Jurkat, Clone E6-1 (cell line): ENCODE data around the gene ULK4.

Experiments
- DNase-seq: peaks from one replicate; pipeline ENCODE4 v3.0.0-alpha.2; 2011; ENCODE audit warnings: low read depth, low spot score
- H3K4me3 ChIP-seq: 2 replicates; pipeline ENCODE4 v1.5.1; 2011; ENCODE audit warnings: mild to moderate bottlenecking, low read length, control low read depth, moderate library complexity

ULK4 gene

GRCh38 chr3:41237907-41238306 lies 724.0 kb downstream of the ULK4 start:
- DNase-seq = no peak

GRCh38 chr3:41236228-41236627 lies 725.7 kb downstream of the ULK4 start:
- no peak for DNase-seq
- no peak overlapping the region for H3K4me3 ChIP-seq

More at GRCh38 chr3:41237907-41238306, 724.0 kb downstream of the ULK4 start:
- H3K4me3 ChIP-seq = no peak overlapping the region

- DNase-seq = no peak
- no peak overlapping the region for H3K4me3 ChIP-seq
These were observed 726.8 kb downstream of the ULK4 start for GRCh38 chr3:41234823-41235721.

- no peak for DNase-seq
- no peak overlapping the region for H3K4me3 ChIP-seq
These were observed 737.6 kb downstream of the ULK4 start for GRCh38 chr3:41224120-41224806.

- no peak for DNase-seq
- no peak overlapping the region for H3K4me3 ChIP-seq
These were observed 738.2 kb downstream of the ULK4 start for GRCh38 chr3:41223691-41224090.

- no peak for DNase-seq
- no peak overlapping the region for H3K4me3 ChIP-seq
These were observed 738.8 kb downstream of the ULK4 start for GRCh38 chr3:41223078-41223477.

GRCh38 chr3:41222501-41222900 lies 739.4 kb downstream of the ULK4 start:
- no peak for DNase-seq
- no peak overlapping the region for H3K4me3 ChIP-seq

GRCh38 chr3:41222012-41222411 lies 739.9 kb downstream of the ULK4 start:
- no peak overlapping the region for H3K4me3 ChIP-seq
- no peak for DNase-seq

GRCh38 chr3:41220906-41221677 lies 740.8 kb downstream of the ULK4 start:
- H3K4me3 ChIP-seq = no peak overlapping the region

DNA sequence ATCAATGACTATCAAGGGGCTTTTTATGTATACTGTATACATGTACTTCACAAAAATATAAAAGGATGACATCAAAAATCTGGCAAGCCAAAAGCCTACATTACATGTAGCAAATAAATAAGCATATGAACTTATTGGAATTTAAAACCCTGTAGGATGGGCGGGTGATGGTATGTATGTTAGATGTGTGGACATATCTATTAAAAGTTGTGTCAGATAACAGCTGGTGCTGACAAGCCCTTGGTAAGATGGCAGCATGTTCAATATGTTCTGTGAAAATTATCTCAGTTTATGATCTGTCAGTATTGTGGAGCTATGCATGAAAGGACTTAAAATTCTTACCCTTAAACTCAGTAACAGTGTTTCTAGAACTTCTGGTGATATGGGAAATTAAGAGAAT lies 742.5 kb downstream of the ULK4 start:
- no peak for DNase-seq
- H3K4me3 ChIP-seq = no peak overlapping the region

More at GRCh38 chr3:41220906-41221677, 740.8 kb downstream of the ULK4 start:
- DNase-seq = no peak

- no peak for DNase-seq
- no peak overlapping the region for H3K4me3 ChIP-seq
These were observed 744.9 kb downstream of the ULK4 start for GRCh38 chr3:41216993-41217392.

GRCh38 chr3:41216422-41216821 lies 745.5 kb downstream of the ULK4 start:
- DNase-seq = no peak
- H3K4me3 ChIP-seq = no peak overlapping the region

DNA sequence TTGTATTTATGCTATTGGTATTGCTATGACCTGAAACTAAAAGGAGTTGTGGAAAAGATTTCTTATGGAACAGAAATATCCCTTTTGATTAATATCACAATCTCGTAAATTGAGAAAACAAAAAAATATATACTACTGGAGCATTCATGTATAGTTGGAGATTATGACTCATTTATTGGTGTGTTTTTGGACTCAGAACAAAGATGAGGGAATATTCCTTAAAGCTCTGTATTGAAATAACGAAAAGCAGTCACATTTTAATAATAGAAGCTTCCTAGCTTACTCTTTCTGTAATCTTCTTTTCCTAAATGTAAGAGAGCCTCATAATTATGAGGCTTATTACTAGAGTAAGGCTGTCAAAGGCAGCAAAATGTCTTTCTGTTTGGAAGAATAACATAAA lies 748.3 kb downstream of the ULK4 start:
- H3K4me3 ChIP-seq = no peak overlapping the region
- no peak for DNase-seq

GRCh38 chr3:41212088-41212487 lies 749.8 kb downstream of the ULK4 start:
- DNase-seq = no peak
- H3K4me3 ChIP-seq = no peak overlapping the region

DNA sequence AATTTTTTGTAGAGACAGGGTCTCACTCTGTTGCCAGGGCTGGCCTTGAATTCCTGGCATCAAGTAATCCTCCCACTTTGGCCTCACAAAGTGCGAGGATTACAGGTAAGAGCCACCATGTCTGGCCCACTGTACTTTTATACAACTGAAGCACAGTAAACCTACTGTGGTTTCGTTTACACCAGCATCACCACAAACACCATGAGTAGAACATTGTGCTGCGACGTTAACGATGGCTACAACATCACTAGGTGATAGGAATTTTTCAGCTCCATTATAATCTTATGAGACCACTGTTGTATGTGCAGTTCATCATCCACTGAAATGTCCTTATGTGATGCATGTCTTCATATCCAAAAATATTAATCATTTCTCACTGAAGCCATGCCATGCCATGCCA lies 750.9 kb downstream of the ULK4 start:
- no peak overlapping the region for H3K4me3 ChIP-seq
- no peak for DNase-seq

DNA sequence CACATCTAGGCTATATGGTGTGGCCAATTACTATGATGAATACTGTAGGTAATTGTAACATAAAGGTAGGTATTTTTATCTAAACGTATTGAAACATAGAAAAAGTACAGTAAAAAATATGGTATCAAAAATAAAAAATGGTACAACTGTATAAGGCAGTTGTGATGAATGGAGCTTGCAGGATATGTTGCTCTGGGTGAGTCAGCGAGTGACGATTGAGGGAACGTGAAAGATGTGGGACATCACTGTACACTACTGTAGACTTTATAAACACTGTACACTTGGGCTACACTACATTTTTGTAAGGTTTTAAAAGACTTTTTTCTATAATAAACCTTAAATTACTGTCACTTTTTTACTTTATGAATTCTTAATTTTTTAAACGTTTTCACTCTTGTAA lies 752.3 kb downstream of the ULK4 start:
- no peak overlapping the region for H3K4me3 ChIP-seq
- DNase-seq = no peak

- no peak for DNase-seq
- no peak overlapping the region for H3K4me3 ChIP-seq
These were observed 753.2 kb downstream of the ULK4 start for GRCh38 chr3:41208507-41209220.

- no peak for DNase-seq
- no peak overlapping the region for H3K4me3 ChIP-seq
These were observed 754.5 kb downstream of the ULK4 start for GRCh38 chr3:41207355-41207754.

- H3K4me3 ChIP-seq = no peak overlapping the region
- DNase-seq = no peak
These were observed 756.3 kb downstream of the ULK4 start for GRCh38 chr3:41205591-41205990.
